ENCODE measurements around the gene APOC4.

DNA sequence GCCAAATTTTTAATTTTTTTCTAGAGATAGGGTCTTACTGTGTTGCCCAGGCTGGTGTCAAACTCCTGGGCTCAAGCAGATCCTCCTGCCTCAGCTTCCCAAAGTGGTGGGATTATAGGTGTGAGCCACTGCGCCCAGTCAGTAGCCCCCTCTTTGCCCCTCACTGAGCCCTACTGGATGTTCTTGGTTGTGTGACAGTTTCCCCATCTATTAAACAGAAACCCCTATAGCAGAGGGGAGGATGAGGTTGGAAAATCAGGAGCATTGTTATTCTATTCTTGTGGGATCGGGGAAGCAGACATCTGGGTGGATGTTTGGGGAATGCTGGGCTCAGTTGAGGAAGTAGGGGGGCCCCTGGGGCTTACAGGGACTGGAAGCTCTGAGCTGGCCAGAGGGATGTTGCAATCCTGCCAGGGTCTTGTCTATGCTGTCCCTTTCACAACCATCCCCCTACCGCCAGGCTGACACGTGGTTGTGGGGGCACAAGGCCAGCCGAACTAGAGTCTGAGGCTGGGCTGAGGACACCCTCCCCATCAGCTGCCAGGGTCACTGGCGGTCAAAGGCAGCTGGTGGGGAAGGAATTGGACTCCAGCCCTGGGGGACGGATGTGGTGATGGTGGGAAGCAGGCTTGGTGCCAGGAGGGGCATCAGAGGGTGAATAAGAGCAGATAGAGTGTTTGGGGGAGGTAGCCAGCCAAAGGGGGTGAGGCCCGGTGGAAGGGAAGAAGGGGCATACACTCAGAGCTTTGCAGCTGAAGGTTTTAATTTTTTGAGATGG is 16.7 kb upstream of the APOC4 start:
- TF ChIP-seq, protein P1, sequence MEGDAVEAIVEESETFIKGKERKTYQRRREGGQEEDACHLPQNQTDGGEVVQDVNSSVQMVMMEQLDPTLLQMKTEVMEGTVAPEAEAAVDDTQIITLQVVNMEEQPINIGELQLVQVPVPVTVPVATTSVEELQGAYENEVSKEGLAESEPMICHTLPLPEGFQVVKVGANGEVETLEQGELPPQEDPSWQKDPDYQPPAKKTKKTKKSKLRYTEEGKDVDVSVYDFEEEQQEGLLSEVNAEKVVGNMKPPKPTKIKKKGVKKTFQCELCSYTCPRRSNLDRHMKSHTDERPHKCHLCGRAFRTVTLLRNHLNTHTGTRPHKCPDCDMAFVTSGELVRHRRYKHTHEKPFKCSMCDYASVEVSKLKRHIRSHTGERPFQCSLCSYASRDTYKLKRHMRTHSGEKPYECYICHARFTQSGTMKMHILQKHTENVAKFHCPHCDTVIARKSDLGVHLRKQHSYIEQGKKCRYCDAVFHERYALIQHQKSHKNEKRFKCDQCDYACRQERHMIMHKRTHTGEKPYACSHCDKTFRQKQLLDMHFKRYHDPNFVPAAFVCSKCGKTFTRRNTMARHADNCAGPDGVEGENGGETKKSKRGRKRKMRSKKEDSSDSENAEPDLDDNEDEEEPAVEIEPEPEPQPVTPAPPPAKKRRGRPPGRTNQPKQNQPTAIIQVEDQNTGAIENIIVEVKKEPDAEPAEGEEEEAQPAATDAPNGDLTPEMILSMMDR (conservative IDR thresholded peaks at IDR 0.05; ENCODE audit: low read depth, low read length) = no peak
- TF ChIP-seq EZH2 (IDR thresholded peaks at IDR 0.05; ENCODE audit: low read length, unreplicated experiment) = no peak
- no peak for TF ChIP-seq EZH2phosphoT487 (IDR thresholded peaks at IDR 0.05; ENCODE audit: borderline replicate concordance, low read length)
